GM06990 (cell line): ENCODE results near the gene PAPPA.

Source experiments
- DNase-seq: peaks from one replicate; pipeline ENCODE4 v3.0.0-alpha.2; 2011; ENCODE audit not compliant: insufficient read length; ENCODE audit errors: extremely low read depth
- H3K27me3 ChIP-seq: replicated peaks from 2 replicates; pipeline ENCODE4 v1.6.0; 2011; ENCODE audit warnings: low read length; ENCODE audit not compliant: control insufficient read depth, insufficient read depth
- H3K36me3 ChIP-seq: 2 replicates; pipeline ENCODE4 v1.5.1; 2011; ENCODE audit warnings: low read length; ENCODE audit not compliant: control insufficient read depth, insufficient read depth
- H3K4me3 ChIP-seq: replicated peaks from 2 replicates; pipeline ENCODE4 v1.5.1; 2011; ENCODE audit warnings: low read depth, mild to moderate bottlenecking, control low read depth, low read length
- TF ChIP-seq, protein P1 (sequence below): IDR thresholded peaks from 2 replicates; pipeline ENCODE4 v1.5.1; 2011; ENCODE audit warnings: low read length, control low read depth, mild to moderate bottlenecking, inconsistent platforms; ENCODE audit not compliant: insufficient read depth, poor library complexity, severe bottlenecking

Gene PAPPA

DNA sequence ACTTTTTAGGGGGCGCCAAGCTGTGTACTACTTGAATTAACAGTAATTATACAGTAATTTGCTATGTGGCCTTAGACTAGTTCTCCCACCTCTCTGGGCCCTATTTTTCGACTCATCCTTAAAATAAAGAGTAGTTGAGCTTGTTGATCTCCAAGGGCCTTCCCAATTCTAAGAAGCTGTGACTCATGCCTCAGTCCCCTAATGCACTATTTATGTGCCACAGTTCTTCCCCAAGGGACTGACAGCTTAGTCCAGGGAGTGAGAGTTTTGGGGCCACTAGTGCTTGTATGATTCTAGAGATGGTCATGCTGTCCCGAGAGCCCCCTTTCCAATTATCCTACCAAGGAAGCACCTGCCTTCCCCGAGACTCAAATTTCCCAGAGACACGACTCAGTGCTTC lies 149.7 kb downstream of the PAPPA start:
- H3K27me3 ChIP-seq, result no peaks in the 10 kb centered on the region
- no peak for DNase-seq
- TF ChIP-seq, protein P1, sequence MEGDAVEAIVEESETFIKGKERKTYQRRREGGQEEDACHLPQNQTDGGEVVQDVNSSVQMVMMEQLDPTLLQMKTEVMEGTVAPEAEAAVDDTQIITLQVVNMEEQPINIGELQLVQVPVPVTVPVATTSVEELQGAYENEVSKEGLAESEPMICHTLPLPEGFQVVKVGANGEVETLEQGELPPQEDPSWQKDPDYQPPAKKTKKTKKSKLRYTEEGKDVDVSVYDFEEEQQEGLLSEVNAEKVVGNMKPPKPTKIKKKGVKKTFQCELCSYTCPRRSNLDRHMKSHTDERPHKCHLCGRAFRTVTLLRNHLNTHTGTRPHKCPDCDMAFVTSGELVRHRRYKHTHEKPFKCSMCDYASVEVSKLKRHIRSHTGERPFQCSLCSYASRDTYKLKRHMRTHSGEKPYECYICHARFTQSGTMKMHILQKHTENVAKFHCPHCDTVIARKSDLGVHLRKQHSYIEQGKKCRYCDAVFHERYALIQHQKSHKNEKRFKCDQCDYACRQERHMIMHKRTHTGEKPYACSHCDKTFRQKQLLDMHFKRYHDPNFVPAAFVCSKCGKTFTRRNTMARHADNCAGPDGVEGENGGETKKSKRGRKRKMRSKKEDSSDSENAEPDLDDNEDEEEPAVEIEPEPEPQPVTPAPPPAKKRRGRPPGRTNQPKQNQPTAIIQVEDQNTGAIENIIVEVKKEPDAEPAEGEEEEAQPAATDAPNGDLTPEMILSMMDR, result no peak
- H3K4me3 ChIP-seq, result no peak overlapping the region
- H3K36me3 ChIP-seq, result no peaks in the 10 kb centered on the region

DNA sequence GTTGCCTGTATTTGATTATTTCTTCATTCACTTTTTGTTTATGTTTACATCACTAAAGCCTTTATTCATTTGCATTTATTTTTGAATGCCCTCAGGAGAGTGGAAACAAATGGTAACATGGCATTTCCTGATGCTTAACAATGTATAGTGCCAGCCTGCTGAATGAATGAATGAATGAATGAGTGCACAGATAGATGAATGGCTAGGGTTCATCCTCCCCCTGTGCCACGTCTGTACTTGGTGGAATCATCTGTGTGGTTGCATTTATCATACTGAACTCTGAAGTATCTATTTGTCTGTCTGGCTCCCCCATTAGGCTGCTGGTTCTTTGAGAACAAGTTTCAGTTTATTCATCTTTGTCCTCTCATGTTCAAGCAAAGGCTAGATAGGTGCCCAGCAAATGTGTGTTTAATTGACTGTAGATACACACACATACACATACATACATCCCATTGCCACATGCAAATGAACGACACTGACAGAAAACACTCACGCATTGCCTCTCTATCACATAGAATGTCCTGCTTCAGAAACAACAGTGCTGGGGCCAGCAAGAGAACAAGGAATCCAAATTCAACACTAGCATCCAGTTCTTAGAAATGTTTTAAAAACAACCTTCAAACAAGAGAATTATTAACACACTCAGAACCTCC lies 150.4 kb downstream of the PAPPA start:
- DNase-seq, result no peak
- no peak overlapping the region for H3K4me3 ChIP-seq
- TF ChIP-seq, protein P1, result no peak
- no peaks in the 10 kb centered on the region for H3K27me3 ChIP-seq
- no peaks in the 10 kb centered on the region for H3K36me3 ChIP-seq

DNA sequence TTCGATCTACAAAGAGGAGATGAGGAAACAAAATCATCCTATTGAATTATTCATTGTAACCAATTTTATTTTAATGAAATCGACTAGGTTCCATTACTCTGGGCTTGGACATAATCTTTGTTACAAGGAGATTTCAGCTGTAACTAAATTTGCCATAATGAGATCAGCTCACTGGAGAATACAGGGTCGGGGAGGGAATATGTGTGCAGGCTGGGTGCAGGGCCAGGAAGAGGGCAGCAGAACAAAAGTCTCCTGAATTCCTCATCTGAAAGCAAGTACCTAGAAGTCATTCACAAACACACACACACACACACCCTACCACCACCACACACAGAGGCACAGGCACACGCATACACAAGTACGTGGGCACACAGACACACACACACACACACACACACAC lies 151.2 kb downstream of the PAPPA start:
- no peaks in the 10 kb centered on the region for H3K27me3 ChIP-seq
- DNase-seq, result no peak
- H3K36me3 ChIP-seq, result no peaks in the 10 kb centered on the region
- TF ChIP-seq, protein P1, result no peak
- H3K4me3 ChIP-seq, result no peak overlapping the region

DNA sequence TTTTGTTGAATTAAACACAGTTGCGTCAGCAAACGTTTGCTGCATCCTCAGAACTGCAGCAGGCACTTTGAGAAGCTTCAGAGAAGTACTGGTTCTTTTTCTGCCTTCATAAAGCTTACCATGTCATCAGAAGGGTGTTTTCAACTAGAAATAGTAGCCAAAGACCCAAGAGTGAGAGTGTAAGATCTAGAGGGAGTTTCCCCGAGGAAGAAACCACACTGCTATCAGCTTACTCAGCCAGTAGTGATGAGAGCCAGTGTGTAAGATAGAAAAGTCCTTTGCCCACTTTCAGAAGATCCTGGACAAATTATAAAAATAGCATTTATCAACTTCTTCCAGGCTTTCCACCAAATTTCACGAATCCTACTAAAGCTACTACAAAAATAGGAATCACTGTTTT lies 154.5 kb downstream of the PAPPA start:
- Histone ChIP-seq H3K36me3 (no peaks in the 10 kb centered on the region), H3K4me3 (no peak overlapping the region), H3K27me3 (no peaks in the 10 kb centered on the region; the same call in 1 of the 2 replicates)
- DNase-seq, result no peak
- TF ChIP-seq, protein P1, result no peak

DNA sequence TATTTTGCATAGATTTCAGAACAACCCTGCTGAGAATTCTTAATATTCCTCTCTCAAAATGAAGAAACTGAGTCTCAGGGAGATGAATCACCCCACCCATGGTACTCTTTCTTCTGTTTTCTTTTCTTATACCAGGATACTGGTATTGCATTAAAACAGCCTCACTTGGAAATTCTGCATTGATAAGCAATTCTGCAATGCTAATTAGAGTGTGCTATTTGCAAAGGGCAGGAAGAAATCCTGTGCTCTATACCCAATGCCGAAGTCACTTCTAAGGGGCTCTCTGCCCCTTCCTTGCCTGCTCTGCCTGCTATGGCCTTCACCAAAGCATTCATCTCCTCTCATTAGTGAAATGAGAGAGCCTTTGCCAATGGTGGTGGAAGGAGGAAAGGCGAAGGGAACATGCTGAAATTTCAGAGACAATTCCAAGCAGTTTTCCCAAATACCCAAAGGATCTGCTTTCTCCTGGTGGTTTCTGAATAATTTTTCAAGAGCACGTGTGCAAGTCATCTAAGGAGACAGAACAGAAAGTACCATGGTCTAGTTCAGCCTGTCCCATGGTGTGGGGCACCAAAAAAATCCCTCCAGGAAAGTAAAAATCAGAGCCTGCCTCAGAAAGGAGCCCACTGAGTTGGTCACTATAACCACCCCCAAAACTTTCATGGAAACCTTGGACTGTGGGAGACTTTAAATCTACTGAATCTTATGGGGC lies 156.5 kb downstream of the PAPPA start:
- Histone ChIP-seq H3K36me3 (no peaks in the 10 kb centered on the region), H3K27me3 (no peaks in the 10 kb centered on the region; the same call in 1 of the 2 replicates), H3K4me3 (no peak overlapping the region)
- TF ChIP-seq, protein P1, result no peak
- DNase-seq, result no peak
